GM23338 (cell line): ENCODE results near the gene IL36B.

Experiments used
- CREB1 ChIP-seq: fragments of 250-450 bp; sonication (Bioruptor Pico); IDR thresholded peaks from 2 replicates; pipeline ENCODE4 v1.5.0; 2020; ENCODE audit warnings: low read depth, mild to moderate bottlenecking, moderate library complexity
- CTCF ChIP-seq, 2 experiments: fragments of 200-600 bp in 1 of 2; sonication (generic) in 1 of 2; conservative IDR thresholded peaks; 2 replicates each; pipeline versions ENCODE4 v1.5.1 to v1.6.1; 2016 to 2017; ENCODE audit warnings: antibody characterized with exemption in 2 of 2, low read depth in 2 of 2, mild to moderate bottlenecking in 2 of 2, moderate library complexity in 1 of 2
- ETS1 ChIP-seq: IDR thresholded peaks from 2 replicates; pipeline ENCODE4 v1.6.1; 2016; ENCODE audit warnings: antibody characterized with exemption
- EZH2 ChIP-seq: fragments of 200-600 bp; sonication (generic); IDR thresholded peaks from one replicate; pipeline ENCODE4 v1.8.0; 2017; ENCODE audit warnings: antibody characterized with exemption, mild to moderate bottlenecking, low read depth; ENCODE audit not compliant: unreplicated experiment
- EZH2phosphoT487 ChIP-seq: fragments of 200-600 bp; sonication (generic); IDR thresholded peaks from one replicate; pipeline ENCODE4 v1.8.1; 2018; ENCODE audit warnings: antibody characterized with exemption; ENCODE audit not compliant: unreplicated experiment
- JUNB ChIP-seq: IDR thresholded peaks from one replicate; pipeline ENCODE4 v1.6.1; 2016; ENCODE audit warnings: antibody characterized with exemption; ENCODE audit not compliant: unreplicated experiment
- NANOG ChIP-seq: IDR thresholded peaks from 2 replicates; pipeline ENCODE4 v1.6.1; 2016; ENCODE audit warnings: antibody characterized with exemption, borderline replicate concordance
- POLR2AphosphoS5 ChIP-seq: IDR thresholded peaks from 2 replicates; pipeline ENCODE4 v1.6.1; 2016; ENCODE audit warnings: antibody characterized with exemption, low read depth
- REST ChIP-seq: IDR thresholded peaks from one replicate; pipeline ENCODE4 v1.6.1; 2018; ENCODE audit warnings: antibody characterized with exemption; ENCODE audit not compliant: unreplicated experiment
- ZNF331 ChIP-seq: fragments of 250-450 bp; sonication (Bioruptor Pico); IDR thresholded peaks from 2 replicates; pipeline ENCODE4 v1.5.0; 2020; ENCODE audit warnings: low read depth, mild to moderate bottlenecking, moderate library complexity

GRCh38 chr2:113058998-113059960, 6.6 kb upstream of the IL36B start, which contains the start of gene IL36RN:
- TF ChIP-seq POLR2AphosphoS5 = no peak
- TF ChIP-seq CTCF (conservative IDR thresholded peaks at IDR 0.05; ENCODE audit: low read depth in 2 of 2) = 0 out of 4 replicates have a peak, but pooled peaks of 1 of the 2 experiments have one; percentile 6
- TF ChIP-seq REST = no peak
- no peak for TF ChIP-seq EZH2
- TF ChIP-seq JUNB = no peak
- no peak for TF ChIP-seq EZH2phosphoT487
- TF ChIP-seq NANOG = no peak
- no peak for TF ChIP-seq ETS1
- TF ChIP-seq CREB1 (CRISPR knock-in tag) = no peak
- no peak for TF ChIP-seq ZNF331 (CRISPR knock-in tag)
